ENCODE data around the gene DCUN1D5.
A peak's percentile ranks its signal among the peaks of the same experiment; 100 is the strongest.

DCUN1D5 gene

GRCh38 chr11:103070142-103070541, 21.8 kb downstream of the DCUN1D5 start:
- ChIA-PET CTCF (interaction anchor here (2.3 kb wide), 1 partner anchor 14 kb away, joined by 6 read pairs; no protein-coding TSS in a partner anchor), POLR2A (no interaction called here)
- DNase-seq (ENCODE audit: low read depth, low spot score), result no peak
- no peak overlapping the region for H3K4me3 ChIP-seq (ENCODE audit: low read depth, low read length)
- TF ChIP-seq CTCF (IDR thresholded peaks at IDR 0.05; ENCODE audit: insufficient read depth, low read length, missing control alignments), result no peak

DNA sequence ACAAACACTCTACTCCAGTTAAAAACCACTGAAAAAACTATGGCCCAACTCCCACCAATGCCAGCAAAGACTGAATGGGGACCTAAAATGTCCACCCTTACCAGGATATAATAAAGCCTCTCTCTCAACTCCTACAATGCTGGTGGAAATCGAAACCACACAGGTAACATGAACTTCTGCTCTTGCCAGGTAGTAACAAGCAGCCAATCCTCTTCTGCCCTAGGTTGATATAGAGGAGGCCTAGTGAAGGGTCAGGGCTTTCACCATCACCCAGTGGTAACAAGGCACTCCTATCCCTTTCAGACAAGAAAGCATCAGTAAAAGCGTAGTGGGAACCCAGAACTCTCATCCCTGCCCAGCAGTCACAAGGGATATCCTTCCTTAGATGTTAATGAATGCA, 22.6 kb downstream of the DCUN1D5 start:
- no peak for DNase-seq (ENCODE audit: low read depth, low spot score)
- POLR2A ChIA-PET, result no interaction called here
- CTCF ChIA-PET, result interaction anchor here (2.3 kb wide), 1 partner anchor 13 kb away, joined by 6 read pairs; no protein-coding TSS in a partner anchor
- no peak overlapping the region for H3K4me3 ChIP-seq (ENCODE audit: low read depth, low read length)
- TF ChIP-seq CTCF (IDR thresholded peaks at IDR 0.05; ENCODE audit: insufficient read depth, low read length, missing control alignments), result no peak

DNA sequence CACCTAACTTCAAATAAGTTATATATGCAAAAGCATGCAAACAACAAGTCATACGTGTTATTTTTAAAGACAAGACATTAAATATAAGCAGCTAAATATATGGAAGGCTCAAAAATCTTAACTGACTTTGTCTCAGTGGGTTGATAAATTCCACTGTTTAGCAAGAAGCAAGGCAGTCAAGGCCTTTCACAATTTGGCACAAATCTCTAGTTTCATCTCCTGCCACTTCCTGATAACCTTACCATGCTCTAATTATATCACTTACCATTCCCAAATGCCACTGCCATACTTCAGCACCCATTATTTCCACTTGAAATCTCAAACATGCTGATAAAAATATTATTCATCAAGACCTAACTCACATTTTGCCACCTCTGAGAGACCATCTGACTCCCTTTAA, 24.8 kb downstream of the DCUN1D5 start:
- no peak for TF ChIP-seq CTCF (IDR thresholded peaks at IDR 0.05; ENCODE audit: insufficient read depth, low read length, missing control alignments)
- POLR2A ChIA-PET, result no interaction called here
- no peak for DNase-seq (ENCODE audit: low read depth, low spot score)
- CTCF ChIA-PET, result interaction anchor here (1.1 to 2.3 kb wide), 5 partner anchors 9 to 152 kb away, joined by 3 to 9 read pairs (median 6); partner anchors contain the start of gene DYNC2H1
- no peak overlapping the region for H3K4me3 ChIP-seq (ENCODE audit: low read depth, low read length)

GRCh38 chr11:103061656-103062055, 30.3 kb downstream of the DCUN1D5 start:
- TF ChIP-seq CTCF (IDR thresholded peaks at IDR 0.05; ENCODE audit: insufficient read depth, low read length, missing control alignments), result no peak
- ChIA-PET CTCF (interaction anchor here (0.9 to 2.3 kb wide), 5 partner anchors 11 to 328 kb away, joined by 3 to 7 read pairs (median 4); no protein-coding TSS in a partner anchor), POLR2A (interaction anchor here (0.6 kb wide), 1 partner anchor 105 kb away, joined by 5 read pairs; no protein-coding TSS in a partner anchor)
- no peak overlapping the region for H3K4me3 ChIP-seq (ENCODE audit: low read depth, low read length)
- DNase-seq (ENCODE audit: low read depth, low spot score), result no peak

DNA sequence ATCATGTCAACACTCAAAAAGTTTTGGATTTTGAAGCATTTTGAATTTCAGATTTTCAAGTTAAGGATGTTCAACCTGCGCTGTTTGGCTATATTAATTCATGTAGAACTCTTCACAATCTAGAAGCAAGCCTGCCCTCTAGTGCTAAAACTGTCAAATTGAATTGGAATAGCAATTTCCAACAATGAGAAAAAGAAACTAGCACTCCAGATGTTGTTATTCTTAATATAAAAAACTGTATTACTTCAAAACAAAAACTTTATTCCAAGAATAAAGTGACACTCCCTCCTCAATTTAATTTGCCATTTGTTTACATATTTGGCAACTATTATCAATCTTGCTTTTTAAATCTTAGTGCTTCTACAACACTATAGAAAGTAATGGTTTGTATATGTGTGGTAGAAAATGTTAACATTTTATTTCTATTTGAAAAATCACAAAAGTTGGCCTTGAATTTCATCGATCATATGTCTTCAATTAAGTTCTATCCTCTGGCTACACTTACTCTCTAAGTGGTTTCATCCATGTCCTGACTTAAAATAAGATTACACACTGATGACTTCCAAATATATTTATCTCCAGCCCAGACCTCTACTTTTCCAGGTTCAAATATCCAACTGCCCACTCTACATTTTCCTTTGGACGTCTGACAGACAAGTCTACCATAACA, 36.6 kb downstream of the DCUN1D5 start:
- ChIA-PET POLR2A (no interaction called here), CTCF (interaction anchor here (0.6 to 2.8 kb wide), 27 partner anchors 9 to 390 kb away, joined by 3 to 33 read pairs (median 6); no protein-coding TSS in a partner anchor)
- peak; percentile 43 for TF ChIP-seq CTCF (IDR thresholded peaks at IDR 0.05; ENCODE audit: insufficient read depth, low read length, missing control alignments)
- H3K4me3 ChIP-seq (ENCODE audit: low read depth, low read length), result no peak overlapping the region
- no peak for DNase-seq (ENCODE audit: low read depth, low spot score)

DNA sequence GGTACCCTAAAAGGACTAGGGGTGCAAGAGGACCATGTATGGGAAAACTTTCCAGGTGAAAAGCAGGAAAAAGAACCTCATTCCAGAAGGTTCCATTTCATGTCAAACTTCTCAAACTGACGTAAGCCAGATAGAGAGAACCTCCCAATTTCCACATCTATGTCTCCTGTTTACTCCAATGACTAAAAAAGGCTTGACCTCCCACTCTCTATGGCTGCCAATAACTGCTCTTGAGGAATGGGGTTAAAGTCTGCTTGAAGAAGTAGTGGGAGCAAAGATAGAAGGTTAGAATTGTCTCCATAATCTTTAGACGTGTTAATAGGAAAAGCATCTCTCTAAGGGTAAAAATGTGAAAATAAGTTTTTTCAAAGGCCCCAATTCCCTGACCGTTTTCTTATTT, 38.0 kb downstream of the DCUN1D5 start:
- ChIA-PET POLR2A (no interaction called here), CTCF (interaction anchor here (0.8 to 1.6 kb wide), 20 partner anchors 10 to 320 kb away, joined by 3 to 33 read pairs (median 4); partner anchors contain the start of gene MMP10)
- no peak for TF ChIP-seq CTCF (IDR thresholded peaks at IDR 0.05; ENCODE audit: insufficient read depth, low read length, missing control alignments)
- DNase-seq (ENCODE audit: low read depth, low spot score), result no peak
- no peak overlapping the region for H3K4me3 ChIP-seq (ENCODE audit: low read depth, low read length)
